Stimulated activated memory B cell treated with anti-CD40 and anti-IgM and Interleukin-4, amounts not matched to agents 10 μg/mL and 1 μg/mL and 100 μg/mL, for 72 hours (primary cell): Measurements from ENCODE around the gene CFAP99.
"Not testable (repeated sequence)": the region's sequence is repeated elsewhere in the genome, so short reads cannot be mapped to it uniquely, and the experiment has no call there.

Experiments used
- ATAC-seq: fragments of 150-1000 bp; cut with Tn5 transposase; 2 replicates; pipeline ENCODE4 v1.10.0; 2021
- H3K27ac Mint-ChIP-seq: one replicate; pipeline ENCODE4 v1.8.0; 2022; ENCODE audit warnings: mild to moderate bottlenecking, mixed read lengths
- H3K27me3 Mint-ChIP-seq: one replicate; pipeline ENCODE4 v1.8.0; 2022; ENCODE audit warnings: mixed read lengths
- H3K36me3 Mint-ChIP-seq: one replicate; pipeline ENCODE4 v1.8.0; 2022; ENCODE audit warnings: mixed read lengths
- H3K4me1 Mint-ChIP-seq: one replicate; pipeline ENCODE4 v1.8.0; 2022; ENCODE audit warnings: mixed read lengths
- H3K4me3 Mint-ChIP-seq: one replicate; pipeline ENCODE4 v1.8.0; 2022; ENCODE audit warnings: mild to moderate bottlenecking, moderate library complexity, mixed read lengths
- H3K9me3 Mint-ChIP-seq: one replicate; pipeline ENCODE4 v1.8.0; 2022; ENCODE audit warnings: mixed read lengths

CFAP99 gene

GRCh38 chr4:2427383-2428334, 8.9 kb downstream of the CFAP99 start:
- Mint-ChIP-seq H3K27ac (no peak overlapping the region), H3K9me3 (no peaks in the 10 kb centered on the region), H3K4me3 (no peak overlapping the region), H3K27me3 (peaks cover 45% of the 10 kb centered on the region), H3K4me1 (no peaks in the 10 kb centered on the region), H3K36me3 (no peaks in the 10 kb centered on the region)
- peak; percentile 9 for ATAC-seq

- H3K27me3 Mint-ChIP-seq: peaks cover 39% of the 10 kb centered on the region
- no peak overlapping the region for H3K27ac Mint-ChIP-seq
- H3K9me3 Mint-ChIP-seq: no peaks in the 10 kb centered on the region
- H3K4me1 Mint-ChIP-seq: no peaks in the 10 kb centered on the region
- no peaks in the 10 kb centered on the region for H3K36me3 Mint-ChIP-seq
- ATAC-seq: no peak
- no peak overlapping the region for H3K4me3 Mint-ChIP-seq
Observed at GRCh38 chr4:2428496-2429213, 9.9 kb downstream of the CFAP99 start.

- H3K27ac Mint-ChIP-seq, H3K36me3 Mint-ChIP-seq, H3K4me1 Mint-ChIP-seq, H3K4me3 Mint-ChIP-seq, H3K9me3 Mint-ChIP-seq, ATAC-seq: not testable (repeated sequence)
- peaks cover 36% of the 10 kb centered on the region for H3K27me3 Mint-ChIP-seq
Observed at GRCh38 chr4:2429945-2430757, 11.4 kb downstream of the CFAP99 start.

- H3K9me3 Mint-ChIP-seq: no peaks in the 10 kb centered on the region
- no peak overlapping the region for H3K27ac Mint-ChIP-seq
- H3K4me1 Mint-ChIP-seq: no peaks in the 10 kb centered on the region
- H3K4me3 Mint-ChIP-seq: no peak overlapping the region
- ATAC-seq: no peak
- peaks cover 33% of the 10 kb centered on the region for H3K27me3 Mint-ChIP-seq
- no peaks in the 10 kb centered on the region for H3K36me3 Mint-ChIP-seq
Observed at GRCh38 chr4:2432004-2432403, 13.2 kb downstream of the CFAP99 start.

GRCh38 chr4:2432991-2433530, 14.3 kb downstream of the CFAP99 start:
- Mint-ChIP-seq H3K9me3 (no peaks in the 10 kb centered on the region), H3K27me3 (peaks cover 23% of the 10 kb centered on the region), H3K27ac (no peak overlapping the region), H3K4me1 (no peaks in the 10 kb centered on the region), H3K4me3 (no peak overlapping the region), H3K36me3 (no peaks in the 10 kb centered on the region)
- ATAC-seq: no peak

- H3K9me3 Mint-ChIP-seq: no peaks in the 10 kb centered on the region
Observed at GRCh38 chr4:2433609-2434350, 15.0 kb downstream of the CFAP99 start.

GRCh38 chr4:2434420-2434819, 15.7 kb downstream of the CFAP99 start:
- Mint-ChIP-seq H3K27me3 (peaks cover 9% of the 10 kb centered on the region), H3K36me3 (no peaks in the 10 kb centered on the region), H3K27ac (no peak overlapping the region), H3K4me1 (no peaks in the 10 kb centered on the region), H3K4me3 (no peak overlapping the region), H3K9me3 (no peaks in the 10 kb centered on the region)
- ATAC-seq: no peak

More at GRCh38 chr4:2433609-2434350, 15.0 kb downstream of the CFAP99 start:
- Mint-ChIP-seq H3K4me3 (no peak overlapping the region), H3K27ac (no peak overlapping the region), H3K36me3 (no peaks in the 10 kb centered on the region), H3K4me1 (no peaks in the 10 kb centered on the region), H3K27me3 (peaks cover 16% of the 10 kb centered on the region)
- ATAC-seq: no peak

- Mint-ChIP-seq H3K36me3 (no peaks in the 10 kb centered on the region), H3K4me1 (peaks cover under 1% of the 10 kb centered on the region), H3K27ac (no peak overlapping the region), H3K27me3 (peaks cover 9% of the 10 kb centered on the region), H3K4me3 (no peak overlapping the region), H3K9me3 (no peaks in the 10 kb centered on the region)
- no peak for ATAC-seq
Observed at GRCh38 chr4:2436301-2436700, 17.5 kb downstream of the CFAP99 start.

GRCh38 chr4:2436761-2437474, 18.2 kb downstream of the CFAP99 start:
- no peaks in the 10 kb centered on the region for H3K36me3 Mint-ChIP-seq
- H3K27me3 Mint-ChIP-seq: peaks cover 9% of the 10 kb centered on the region
- no peak for ATAC-seq
- H3K27ac Mint-ChIP-seq: no peak overlapping the region
- no peaks in the 10 kb centered on the region for H3K9me3 Mint-ChIP-seq
- peaks cover 7% of the 10 kb centered on the region for H3K4me1 Mint-ChIP-seq
- no peak overlapping the region for H3K4me3 Mint-ChIP-seq

- no peak overlapping the region for H3K4me3 Mint-ChIP-seq
- ATAC-seq: no peak
- no peaks in the 10 kb centered on the region for H3K36me3 Mint-ChIP-seq
- no peaks in the 10 kb centered on the region for H3K9me3 Mint-ChIP-seq
- peaks cover 9% of the 10 kb centered on the region for H3K27me3 Mint-ChIP-seq
- peaks cover 8% of the 10 kb centered on the region for H3K4me1 Mint-ChIP-seq
- no peak overlapping the region for H3K27ac Mint-ChIP-seq
Observed at GRCh38 chr4:2437475-2438215, 18.9 kb downstream of the CFAP99 start.

GRCh38 chr4:2438822-2439718, 20.3 kb downstream of the CFAP99 start:
- Mint-ChIP-seq H3K27ac (no peak overlapping the region), H3K27me3 (peaks cover 1% of the 10 kb centered on the region), H3K36me3 (no peaks in the 10 kb centered on the region), H3K4me3 (no peak overlapping the region), H3K9me3 (no peaks in the 10 kb centered on the region), H3K4me1 (peaks cover 8% of the 10 kb centered on the region)
- no peak for ATAC-seq

- peak; percentile 84 for ATAC-seq
- Mint-ChIP-seq H3K9me3 (no peaks in the 10 kb centered on the region), H3K27ac (no peak overlapping the region), H3K27me3 (no peaks in the 10 kb centered on the region), H3K36me3 (no peaks in the 10 kb centered on the region), H3K4me3 (no peak overlapping the region), H3K4me1 (peaks cover 8% of the 10 kb centered on the region)
Observed at GRCh38 chr4:2441393-2442174, 22.8 kb downstream of the CFAP99 start.
